SK-N-SH (cell line): ENCODE data around the gene SERPINB5.

Experiments
- CTCF ChIP-seq: fragments of 200-600 bp; sonication (generic); IDR thresholded peaks from 2 replicates; pipeline ENCODE4 v1.6.1; 2017; ENCODE audit warnings: antibody characterized with exemption, mild to moderate bottlenecking, moderate library complexity
- EP300 ChIP-seq, 2 experiments: IDR thresholded peaks; 2 replicates each; pipeline versions ENCODE4 v1.4.0 to v1.6.1; 2012; ENCODE audit warnings: borderline replicate concordance in 1 of 2, low read depth in 1 of 2, low read length in 1 of 2
- EZH2phosphoT487 ChIP-seq: fragments of 200-600 bp; sonication (generic); IDR thresholded peaks from 2 replicates; pipeline ENCODE4 v1.6.1; 2017; ENCODE audit warnings: low read depth, mixed run types, mild to moderate bottlenecking, antibody characterized with exemption, moderate library complexity, borderline replicate concordance
- JUND ChIP-seq: IDR thresholded peaks from 2 replicates; pipeline ENCODE4 v1.4.0; 2012
- MXI1 ChIP-seq: IDR thresholded peaks from 2 replicates; pipeline ENCODE4 v1.6.1; 2012; ENCODE audit warnings: mild to moderate bottlenecking, low read depth, low read length, improper control_type of control experiment
- PBX3 ChIP-seq: IDR thresholded peaks from 2 replicates; pipeline ENCODE4; 2012
- RCOR1 ChIP-seq: fragments of 150-350 bp; IDR thresholded peaks from 2 replicates; pipeline ENCODE4 v1.6.1; 2017; ENCODE audit warnings: antibody characterized with exemption, low read length
- REST ChIP-seq: IDR thresholded peaks from 2 replicates; pipeline ENCODE4 v1.6.1; 2012; ENCODE audit warnings: mild to moderate bottlenecking, low read depth, low read length, moderate library complexity
- SIN3A ChIP-seq: IDR thresholded peaks from 2 replicates; pipeline ENCODE4 v1.6.1; 2012; ENCODE audit warnings: low read depth, mild to moderate bottlenecking, low read length, moderate library complexity, borderline replicate concordance
- SMC3 ChIP-seq: IDR thresholded peaks from 2 replicates; pipeline ENCODE4 v1.6.1; 2012; ENCODE audit warnings: low read depth, low read length, improper control_type of control experiment
- TAF1 ChIP-seq: IDR thresholded peaks from 2 replicates; pipeline ENCODE4 v1.6.1; 2012; ENCODE audit warnings: low read depth, mild to moderate bottlenecking, low read length, moderate library complexity, borderline replicate concordance
- USF2 ChIP-seq: fragments of 150-350 bp; IDR thresholded peaks from 2 replicates; pipeline ENCODE4 v1.6.1; 2017; ENCODE audit warnings: antibody characterized with exemption, low read length, low read depth, borderline replicate concordance
- ZBTB33 ChIP-seq: IDR thresholded peaks from 2 replicates; pipeline ENCODE4 v1.4.0; 2012; ENCODE audit warnings: low read depth, borderline replicate concordance

- TF ChIP-seq EZH2phosphoT487 (no peak), MXI1 (no peak), TAF1 (no peak), CTCF (no peak), SIN3A (no peak), RCOR1 (no peak), PBX3 (no peak), ZBTB33 (no peak), REST (no peak), JUND (no peak), USF2 (no peak), EP300 (IDR thresholded peaks at IDR 0.05; ENCODE audit: borderline replicate concordance in 1 of 2, low read depth in 1 of 2, low read length in 1 of 2) (no peak), SMC3 (no peak)
Observed at GRCh38 chr18:63545000-63545399, 68.2 kb downstream of the SERPINB5 start.
